Omental fat pad (tissue), 4 donors: ENCODE data around the gene CARD6. TPM values are rescaled to one million over a fixed set of nuclear protein-coding genes. Genes with fewer than 3 reads are reported as not detected.
"Not testable (repeated sequence)": the region's sequence is repeated elsewhere in the genome, so short reads cannot be mapped to it uniquely, and the experiment has no call there.

Experiments used
- ATAC-seq: fragments of 150-250 bp; one replicate; pipeline ENCODE4 v1.9.1; 2016; ENCODE audit warnings: mild to moderate bottlenecking, moderate library complexity; ENCODE audit not compliant: low FRiP score
- DNase-seq: peaks from one replicate; pipeline ENCODE4 v3.0.0-alpha.2; 2019; ENCODE audit warnings: low spot score
- CTCF ChIP-seq, 3 donors: fragments of 450-650 bp; IDR thresholded peaks; one replicate each; pipeline ENCODE4 v1.5.1; 2016 to 2017; ENCODE audit warnings: antibody characterized with exemption in 3 of 3, mild to moderate bottlenecking in 3 of 3, moderate library complexity in 2 of 3
- total RNA-seq, 4 donors: library from RNA; depleted of rRNA; stranded (reverse); fragments of >200 nt; gene quantifications; one replicate each; pipeline ENCODE4 v1.1.0, GENCODE V29; 2016

CARD6 gene
- total RNA-seq, 4 donors from 2014 or later: 16.1 to 37.0 (median 21.6) TPM

GRCh38 chr5:40798801-40799210 lies 42.4 kb upstream of the CARD6 start:
- no peak for TF ChIP-seq CTCF (IDR thresholded peaks at IDR 0.05)
- ATAC-seq: no peak
- DNase-seq: no peak

- TF ChIP-seq CTCF (IDR thresholded peaks at IDR 0.05): no peak
- DNase-seq: no peak
- ATAC-seq: no peak
Observed at GRCh38 chr5:40799258-40799657, 41.9 kb upstream of the CARD6 start.

GRCh38 chr5:40801771-40802562 lies 39.2 kb upstream of the CARD6 start:
- no peak for ATAC-seq

GRCh38 chr5:40812125-40812524 lies 29.0 kb upstream of the CARD6 start:
- no peak for TF ChIP-seq CTCF (IDR thresholded peaks at IDR 0.05)
- DNase-seq (no peak), ATAC-seq (no peak)

More at GRCh38 chr5:40801771-40802562, 39.2 kb upstream of the CARD6 start:
- no peak for TF ChIP-seq CTCF (IDR thresholded peaks at IDR 0.05)
- DNase-seq: no peak

GRCh38 chr5:40813698-40814281 lies 27.4 kb upstream of the CARD6 start:
- DNase-seq: no peak
- no peak for ATAC-seq
- TF ChIP-seq CTCF (IDR thresholded peaks at IDR 0.05): no peak

- TF ChIP-seq CTCF (IDR thresholded peaks at IDR 0.05): no peak
- DNase-seq (no peak), ATAC-seq (no peak)
Observed at GRCh38 chr5:40823459-40823858, 17.7 kb upstream of the CARD6 start.

GRCh38 chr5:40825461-40826043 lies 15.6 kb upstream of the CARD6 start:
- not testable (repeated sequence) for ATAC-seq, DNase-seq
